Measurements from ENCODE around the gene ZNF559.
"Not testable (repeated sequence)": the region's sequence is repeated elsewhere in the genome, so short reads cannot be mapped to it uniquely, and the experiment has no call there.

ZNF559 gene

GRCh38 chr19:9323919-9324583 is at the start of gene ZNF559:
Gene ZNF559 (plus strand): TSS chr19:9324179. CDS start chr19:9338550, 14,371 bp downstream.
- DNase-seq (ENCODE audit: low read depth in 2 of 2): peak; percentile 92 to 95

GRCh38 chr19:9283485-9283884 is 40.5 kb upstream of the ZNF559 start:
- peak in 1 of 2 donors; percentile 3 for DNase-seq (ENCODE audit: low read depth in 2 of 2)

- DNase-seq (ENCODE audit: low read depth in 2 of 2): no peak
Observed at GRCh38 chr19:9289231-9289884, 34.6 kb upstream of the ZNF559 start.

GRCh38 chr19:9295411-9295849 is 28.5 kb upstream of the ZNF559 start:
- no peak for DNase-seq (ENCODE audit: low read depth in 2 of 2)

- DNase-seq (ENCODE audit: low read depth in 2 of 2): no peak
Observed at GRCh38 chr19:9296336-9296735, 27.6 kb upstream of the ZNF559 start.

GRCh38 chr19:9306443-9306842 is 17.5 kb upstream of the ZNF559 start:
- DNase-seq (ENCODE audit: low read depth in 2 of 2): no peak

GRCh38 chr19:9308091-9308770 is 15.7 kb upstream of the ZNF559 start:
- DNase-seq (ENCODE audit: low read depth in 2 of 2): no peak

GRCh38 chr19:9309139-9309973 is 14.6 kb upstream of the ZNF559 start, which contains the start of gene ZNF699:
Gene ZNF699 (minus strand): TSS chr19:9309838. CDS start chr19:9305119, 4,719 bp downstream.
- DNase-seq (ENCODE audit: low read depth in 2 of 2): peak; percentile 98

- peak; percentile 80 to 82 for DNase-seq (ENCODE audit: low read depth in 2 of 2)
Observed at GRCh38 chr19:9309974-9310446, 14.0 kb upstream of the ZNF559 start.

- no peak for DNase-seq (ENCODE audit: low read depth in 2 of 2)
Observed at GRCh38 chr19:9313756-9314155, 10.2 kb upstream of the ZNF559 start.

- DNase-seq (ENCODE audit: low read depth in 2 of 2): no peak
Observed at GRCh38 chr19:9321338-9321737, 2.6 kb upstream of the ZNF559 start.

- not testable (repeated sequence) for DNase-seq (ENCODE audit: low read depth in 2 of 2)
Observed at GRCh38 chr19:9321756-9322155, 2.2 kb upstream of the ZNF559 start.

- not testable (repeated sequence) for DNase-seq (ENCODE audit: low read depth in 2 of 2)
Observed at GRCh38 chr19:9322201-9322600, 1.8 kb upstream of the ZNF559 start.

- peak; percentile 12 to 29 for DNase-seq (ENCODE audit: low read depth in 2 of 2)
Observed at GRCh38 chr19:9323557-9323918, 441 bp upstream of the ZNF559 start.

- DNase-seq (ENCODE audit: low read depth in 2 of 2): no peak
Observed at GRCh38 chr19:9324584-9324962, 594 bp downstream of the ZNF559 start.

GRCh38 chr19:9329999-9330398 is 6.0 kb downstream of the ZNF559 start:
- no peak for DNase-seq (ENCODE audit: low read depth in 2 of 2)

GRCh38 chr19:9342610-9343304 is 18.8 kb downstream of the ZNF559 start:
- DNase-seq (ENCODE audit: low read depth in 2 of 2): no peak

- DNase-seq (ENCODE audit: low read depth in 2 of 2): no peak
Observed at GRCh38 chr19:9345005-9345404, 21.0 kb downstream of the ZNF559 start.

- no peak for DNase-seq (ENCODE audit: low read depth in 2 of 2)
Observed at GRCh38 chr19:9348253-9348652, 24.3 kb downstream of the ZNF559 start.

- no peak for DNase-seq (ENCODE audit: low read depth in 2 of 2)
Observed at GRCh38 chr19:9348671-9349070, 24.7 kb downstream of the ZNF559 start.

GRCh38 chr19:9352505-9352904 is 28.5 kb downstream of the ZNF559 start:
- DNase-seq (ENCODE audit: low read depth in 2 of 2): no peak

All from activated CD4-positive, alpha-beta T cell treated with anti-CD3 and anti-CD28 coated beads for 24 hours (primary cell).